Right lobe of liver (tissue), 4 donors: ENCODE results near the gene SLC44A1.

Experiments
- POLR2A ChIP-seq: fragments of 450-650 bp; IDR thresholded peaks from one replicate; pipeline ENCODE4 v1.6.1; 2017; ENCODE audit warnings: antibody characterized with exemption, mild to moderate bottlenecking
- TF ChIP-seq, protein P1 (sequence below), 4 donors: fragments of 200-600 bp in 3 of 4; fragments of 450-650 bp in 1 of 4; IDR thresholded peaks; one replicate each; pipeline versions ENCODE4 v1.5.1 to v1.8.0; 2016 to 2022; ENCODE audit warnings: antibody characterized with exemption in 4 of 4, mild to moderate bottlenecking in 2 of 4
- donor health status: DM: no; HTN: no; CAD: no.
- donor health status: DM: no; HTN: no; CAD: no.
- donor health status: DM: no; HTN: yes; CAD: no.

DNA sequence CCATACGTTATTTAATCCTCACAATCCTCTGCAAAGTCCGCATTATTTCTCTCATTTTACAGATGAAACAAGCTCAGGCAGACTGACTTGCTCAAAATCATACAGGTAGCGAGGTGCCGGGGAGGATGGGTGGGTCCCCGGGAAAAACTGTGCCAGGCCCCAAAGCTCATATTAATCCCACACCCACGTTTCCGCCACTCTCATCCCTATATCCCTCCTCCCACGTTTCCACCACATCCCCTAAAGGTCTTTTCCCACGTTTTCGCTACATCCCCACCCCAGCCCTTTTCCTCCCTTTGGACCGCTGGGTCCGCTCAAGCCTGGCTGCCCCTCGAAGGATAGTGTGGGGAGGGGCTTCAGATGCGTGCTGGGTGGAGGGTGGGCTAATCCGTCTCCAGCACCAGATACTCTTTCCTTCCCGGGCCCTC is 202.9 kb downstream of the SLC44A1 start:
- TF ChIP-seq, protein P1, sequence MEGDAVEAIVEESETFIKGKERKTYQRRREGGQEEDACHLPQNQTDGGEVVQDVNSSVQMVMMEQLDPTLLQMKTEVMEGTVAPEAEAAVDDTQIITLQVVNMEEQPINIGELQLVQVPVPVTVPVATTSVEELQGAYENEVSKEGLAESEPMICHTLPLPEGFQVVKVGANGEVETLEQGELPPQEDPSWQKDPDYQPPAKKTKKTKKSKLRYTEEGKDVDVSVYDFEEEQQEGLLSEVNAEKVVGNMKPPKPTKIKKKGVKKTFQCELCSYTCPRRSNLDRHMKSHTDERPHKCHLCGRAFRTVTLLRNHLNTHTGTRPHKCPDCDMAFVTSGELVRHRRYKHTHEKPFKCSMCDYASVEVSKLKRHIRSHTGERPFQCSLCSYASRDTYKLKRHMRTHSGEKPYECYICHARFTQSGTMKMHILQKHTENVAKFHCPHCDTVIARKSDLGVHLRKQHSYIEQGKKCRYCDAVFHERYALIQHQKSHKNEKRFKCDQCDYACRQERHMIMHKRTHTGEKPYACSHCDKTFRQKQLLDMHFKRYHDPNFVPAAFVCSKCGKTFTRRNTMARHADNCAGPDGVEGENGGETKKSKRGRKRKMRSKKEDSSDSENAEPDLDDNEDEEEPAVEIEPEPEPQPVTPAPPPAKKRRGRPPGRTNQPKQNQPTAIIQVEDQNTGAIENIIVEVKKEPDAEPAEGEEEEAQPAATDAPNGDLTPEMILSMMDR (IDR thresholded peaks at IDR 0.05): no peak
- no peak for TF ChIP-seq POLR2A
